Fibroblast of the conjunctiva (primary cell): ENCODE data around the gene ASIC3.

Source experiments
- DNase-seq: peaks from one replicate; pipeline ENCODE4 v3.0.0-alpha.2; 2010; ENCODE audit warnings: low read depth

The ASIC3 gene

GRCh38 chr7:151056666-151057505, 8.6 kb downstream of the ASIC3 start:
- DNase-seq: no peak

GRCh38 chr7:151057506-151057988, 9.2 kb downstream of the ASIC3 start, which contains the start of gene CDK5:
Gene CDK5 (minus strand): TSS chr7:151057897. CDS start chr7:151057848, 49 bp downstream.
- no peak for DNase-seq

GRCh38 chr7:151057989-151058780, 9.9 kb downstream of the ASIC3 start:
- DNase-seq: peak; percentile 98

- no peak for DNase-seq
Measured at GRCh38 chr7:151058781-151059366, 10.5 kb downstream of the ASIC3 start.

GRCh38 chr7:151059367-151060112, 11.2 kb downstream of the ASIC3 start, which contains the start of gene SLC4A2:
Gene SLC4A2 (plus strand): TSS chr7:151059589. CDS start chr7:151061988, 2,399 bp downstream.
- DNase-seq: no peak

- no peak for DNase-seq
Measured at GRCh38 chr7:151060113-151060415, 11.7 kb downstream of the ASIC3 start.

GRCh38 chr7:151060416-151061212, 12.3 kb downstream of the ASIC3 start:
- no peak for DNase-seq

GRCh38 chr7:151061213-151062110, 13.1 kb downstream of the ASIC3 start:
- no peak for DNase-seq

GRCh38 chr7:151062111-151062398, 13.7 kb downstream of the ASIC3 start:
- no peak for DNase-seq

- no peak for DNase-seq
Measured at GRCh38 chr7:151062399-151063211, 14.3 kb downstream of the ASIC3 start.

- DNase-seq: no peak
Measured at GRCh38 chr7:151063212-151063561, 14.9 kb downstream of the ASIC3 start.

GRCh38 chr7:151064454-151064853, 16.1 kb downstream of the ASIC3 start:
- DNase-seq: no peak

GRCh38 chr7:151064993-151065392, 16.7 kb downstream of the ASIC3 start:
- no peak for DNase-seq

GRCh38 chr7:151065516-151065915, 17.2 kb downstream of the ASIC3 start:
- DNase-seq: no peak

- DNase-seq: no peak
Measured at GRCh38 chr7:151066273-151066974, 18.1 kb downstream of the ASIC3 start.

GRCh38 chr7:151068069-151068773, 19.9 kb downstream of the ASIC3 start:
- no peak for DNase-seq

- DNase-seq: no peak
Measured at GRCh38 chr7:151069841-151070573, 21.7 kb downstream of the ASIC3 start.
